SK-N-SH (cell line): ENCODE results near the gene SYAP1. TPM values are rescaled to one million over a fixed set of nuclear protein-coding genes. Genes with fewer than 3 reads are reported as not detected.

ENCODE experiments used
- CTCF ChIA-PET: fragments of 300-600, 350-600 bp; formaldehyde crosslinking; extraction: SDS; loops from one replicate; lab custom pipeline; 2021; lab: Yijun Ruan, JAX
- POLR2A ChIA-PET: fragments of 350-600 bp; sonication (Branson Sonifier 250); formaldehyde crosslinking; extraction: SDS; loops from one replicate; lab custom pipeline; 2020; ENCODE audit warnings: antibody characterized with exemption, inconsistent platforms; lab: Yijun Ruan, JAX
- DNase-seq: peaks from one replicate; pipeline ENCODE4 v3.0.0; 2012
- H2AFZ ChIP-seq: fragments of 200-600 bp; sonication (generic); 2 replicates; pipeline ENCODE4 v1.8.1; 2016; ENCODE audit warnings: antibody characterized with exemption, mild to moderate bottlenecking, low read depth
- H3F3A ChIP-seq: fragments of 200-600 bp; sonication (generic); replicated peaks from 2 replicates; pipeline ENCODE3; 2016; ENCODE audit warnings: antibody characterized with exemption, mild to moderate bottlenecking; ENCODE audit not compliant: insufficient read depth
- H3K27ac ChIP-seq, 2 experiments: fragments of 200-500 bp in 1 of 2; fragments of 200-600 bp in 1 of 2; sonication (Bioruptor generic) in 1 of 2; sonication (generic), shearing (Covaris generic) in 1 of 2; 2 replicates each; pipeline versions ENCODE4 v1.5.1 to v1.6.1; 2014 to 2016; ENCODE audit warnings: low read depth in 2 of 2, inconsistent platforms in 1 of 2, low read length in 1 of 2, mild to moderate bottlenecking in 1 of 2, mixed read lengths in 1 of 2
- H3K27me3 ChIP-seq: fragments of 200-600 bp; sonication (generic), shearing (Covaris generic); 2 replicates; pipeline ENCODE4 v1.6.1; 2016; ENCODE audit warnings: mixed run types; ENCODE audit not compliant: insufficient read depth
- H3K36me3 ChIP-seq, 2 experiments: fragments of 200-500 bp in 1 of 2; fragments of 200-600 bp in 1 of 2; sonication (Bioruptor generic) in 1 of 2; sonication (generic) in 1 of 2; replicated peaks in 1 of 2; 2 replicates each; pipeline versions ENCODE3 to v1.5.1; 2014 to 2016; ENCODE audit warnings: low read length in 1 of 2, mild to moderate bottlenecking in 1 of 2; ENCODE audit not compliant: insufficient read depth in 2 of 2, control insufficient read depth in 1 of 2
- H3K4me1 ChIP-seq, 2 experiments: fragments of 200-500 bp in 1 of 2; fragments of 200-600 bp in 1 of 2; sonication (Bioruptor generic) in 1 of 2; sonication (generic), shearing (Covaris generic) in 1 of 2; 2 replicates each; pipeline versions ENCODE4 v1.5.1 to v1.6.1; 2014 to 2016; ENCODE audit warnings: low read depth in 1 of 2, low read length in 1 of 2, mixed run types in 1 of 2; ENCODE audit not compliant: insufficient read depth in 2 of 2, control insufficient read depth in 1 of 2
- H3K4me2 ChIP-seq: fragments of 200-600 bp; sonication (generic), shearing (Covaris generic); 2 replicates; pipeline ENCODE4 v1.6.1; 2017; ENCODE audit warnings: mixed run types
- H3K4me3 ChIP-seq, 2 experiments: fragments of 200-500 bp in 1 of 2; fragments of 200-600 bp in 1 of 2; sonication (Bioruptor generic) in 1 of 2; sonication (generic), shearing (Covaris generic) in 1 of 2; 2 replicates each; pipeline versions ENCODE4 v1.5.1 to v1.8.1; 2014 to 2016; ENCODE audit warnings: low read depth in 2 of 2, inconsistent platforms in 1 of 2, low read length in 1 of 2, mild to moderate bottlenecking in 1 of 2, mixed read lengths in 1 of 2, moderate library complexity in 1 of 2
- H3K79me2 ChIP-seq: fragments of 200-600 bp; sonication (generic); 2 replicates; pipeline ENCODE4 v1.8.1; 2017; ENCODE audit warnings: mild to moderate bottlenecking; ENCODE audit not compliant: insufficient read depth
- H3K9ac ChIP-seq: fragments of 200-600 bp; sonication (generic); 2 replicates; pipeline ENCODE4 v1.6.1; 2017; ENCODE audit warnings: mixed run types
- H3K9me2 ChIP-seq: fragments of 200-600 bp; sonication (generic); 2 replicates; pipeline ENCODE4 v1.6.1; 2017; ENCODE audit warnings: mixed run types
- H3K9me3 ChIP-seq: fragments of 200-600 bp; sonication (generic); 2 replicates; pipeline ENCODE4 v1.6.1; 2017; ENCODE audit warnings: mixed run types, mild to moderate bottlenecking, moderate library complexity
- H4K20me1 ChIP-seq: fragments of 200-600 bp; sonication (generic); 2 replicates; pipeline ENCODE4 v1.6.1; 2017; ENCODE audit warnings: mild to moderate bottlenecking, mixed run types; ENCODE audit not compliant: insufficient read depth
- CHD2 ChIP-seq: fragments of 150-350 bp; IDR thresholded peaks from 2 replicates; pipeline ENCODE4 v1.6.1; 2018; ENCODE audit warnings: low read length; ENCODE audit not compliant: partially characterized antibody
- ELF1 ChIP-seq: IDR thresholded peaks from 2 replicates; pipeline ENCODE4 v1.4.0; 2012
- EP300 ChIP-seq, 2 experiments: IDR thresholded peaks; 2 replicates each; pipeline versions ENCODE4 v1.4.0 to v1.6.1; 2012; ENCODE audit warnings: borderline replicate concordance in 1 of 2, low read depth in 1 of 2, low read length in 1 of 2
- EZH2phosphoT487 ChIP-seq: fragments of 200-600 bp; sonication (generic); IDR thresholded peaks from 2 replicates; pipeline ENCODE4 v1.6.1; 2017; ENCODE audit warnings: low read depth, mixed run types, mild to moderate bottlenecking, antibody characterized with exemption, moderate library complexity, borderline replicate concordance
- FOSL2 ChIP-seq: IDR thresholded peaks from 2 replicates; pipeline ENCODE4 v1.4.0; 2012; ENCODE audit warnings: low read depth, mild to moderate bottlenecking, moderate library complexity, borderline replicate concordance
- FOXJ3 ChIP-seq: sonication (generic); formaldehyde crosslinking; IDR thresholded peaks from 2 replicates; pipeline ENCODE4 v1.5.1; 2020; ENCODE audit warnings: mild to moderate bottlenecking, missing genetic modification reagents
- FOXM1 ChIP-seq: IDR thresholded peaks from 2 replicates; pipeline ENCODE4 v1.4.0; 2012; ENCODE audit warnings: low read depth, mild to moderate bottlenecking
- GABPA ChIP-seq: IDR thresholded peaks from 2 replicates; pipeline ENCODE4 v1.4.0; 2012; ENCODE audit warnings: low read depth, mild to moderate bottlenecking
- JUND ChIP-seq: IDR thresholded peaks from 2 replicates; pipeline ENCODE4 v1.4.0; 2012
- MEF2A ChIP-seq: IDR thresholded peaks from 2 replicates; pipeline ENCODE4 v1.4.0; 2012; ENCODE audit warnings: low read depth, borderline replicate concordance
- MXI1 ChIP-seq: IDR thresholded peaks from 2 replicates; pipeline ENCODE4 v1.6.1; 2012; ENCODE audit warnings: mild to moderate bottlenecking, low read depth, low read length, improper control_type of control experiment
- NFIC ChIP-seq: IDR thresholded peaks from 2 replicates; pipeline ENCODE4 v1.4.0; 2012; ENCODE audit warnings: borderline replicate concordance
- NRF1 ChIP-seq: IDR thresholded peaks from 2 replicates; pipeline ENCODE4 v1.6.1; 2012; ENCODE audit warnings: low read depth, mild to moderate bottlenecking, low read length
- POLR2AphosphoS5 ChIP-seq: IDR thresholded peaks from 2 replicates; pipeline ENCODE4 v1.6.1; 2012; ENCODE audit warnings: low read depth, low read length
- RAD21 ChIP-seq: IDR thresholded peaks from 2 replicates; pipeline ENCODE4 v1.6.1; 2012; ENCODE audit warnings: mild to moderate bottlenecking, low read length
- REST ChIP-seq: IDR thresholded peaks from 2 replicates; pipeline ENCODE4 v1.6.1; 2012; ENCODE audit warnings: mild to moderate bottlenecking, low read depth, low read length, moderate library complexity
- RFX5 ChIP-seq: IDR thresholded peaks from 2 replicates; pipeline ENCODE4 v1.6.1; 2012; ENCODE audit warnings: mild to moderate bottlenecking, improper control_type of control experiment, low read length
- RXRA ChIP-seq: IDR thresholded peaks from 2 replicates; pipeline ENCODE4 v1.4.0; 2012; ENCODE audit warnings: low read depth, mild to moderate bottlenecking, borderline replicate concordance
- SIN3A ChIP-seq: IDR thresholded peaks from 2 replicates; pipeline ENCODE4 v1.6.1; 2012; ENCODE audit warnings: low read depth, mild to moderate bottlenecking, low read length, moderate library complexity, borderline replicate concordance
- SMC3 ChIP-seq: IDR thresholded peaks from 2 replicates; pipeline ENCODE4 v1.6.1; 2012; ENCODE audit warnings: low read depth, low read length, improper control_type of control experiment
- TAF1 ChIP-seq: IDR thresholded peaks from 2 replicates; pipeline ENCODE4 v1.6.1; 2012; ENCODE audit warnings: low read depth, mild to moderate bottlenecking, low read length, moderate library complexity, borderline replicate concordance
- TCF12 ChIP-seq: IDR thresholded peaks from 2 replicates; pipeline ENCODE4 v1.4.0; 2012
- TEAD4 ChIP-seq: IDR thresholded peaks from 2 replicates; pipeline ENCODE4 v1.4.0; 2012; ENCODE audit warnings: mild to moderate bottlenecking, borderline replicate concordance; ENCODE audit not compliant: insufficient read depth
- YY1 ChIP-seq: IDR thresholded peaks from 2 replicates; pipeline ENCODE4 v1.4.0; 2012; ENCODE audit warnings: low read depth, mild to moderate bottlenecking
- WGBS: methylation state at CpG from one replicate; pipeline ENCODE4 v1.1.6; 2017; ENCODE audit warnings: low lambda C conversion rate; 5-methylcytosine and 5-hydroxymethylcytosine counted together
- polyA plus RNA-seq, 3 experiments: library from polyadenylated mRNA; depleted of rRNA; stranded (reverse); fragments of >200 nt; gene quantifications; 2 replicates each; pipeline ENCODE4 v1.2.3, GENCODE V29; 2012
- TF ChIP-seq, protein P1 (sequence below): IDR thresholded peaks from 2 replicates; pipeline ENCODE4 v1.4.0; 2012; ENCODE audit warnings: low read depth
- TF ChIP-seq, protein P2 (sequence below): IDR thresholded peaks from 2 replicates; pipeline ENCODE4 v1.4.0; 2012; ENCODE audit warnings: low read depth, borderline replicate concordance
- TF ChIP-seq, protein P3 (sequence below): fragments of 200-600 bp; sonication (generic); IDR thresholded peaks from 2 replicates; pipeline ENCODE4 v1.6.1; 2017; ENCODE audit warnings: antibody characterized with exemption, mild to moderate bottlenecking, moderate library complexity
- TF ChIP-seq, protein P4 (sequence below): fragments of 150-350 bp; IDR thresholded peaks from 2 replicates; pipeline ENCODE4 v1.6.1; 2016; ENCODE audit warnings: mild to moderate bottlenecking, low read depth, low read length

Gene SYAP1
- polyA plus RNA-seq, 1 of the 3 experiments (the other 2 are of a cell fraction), result 11.9 TPM

DNA sequence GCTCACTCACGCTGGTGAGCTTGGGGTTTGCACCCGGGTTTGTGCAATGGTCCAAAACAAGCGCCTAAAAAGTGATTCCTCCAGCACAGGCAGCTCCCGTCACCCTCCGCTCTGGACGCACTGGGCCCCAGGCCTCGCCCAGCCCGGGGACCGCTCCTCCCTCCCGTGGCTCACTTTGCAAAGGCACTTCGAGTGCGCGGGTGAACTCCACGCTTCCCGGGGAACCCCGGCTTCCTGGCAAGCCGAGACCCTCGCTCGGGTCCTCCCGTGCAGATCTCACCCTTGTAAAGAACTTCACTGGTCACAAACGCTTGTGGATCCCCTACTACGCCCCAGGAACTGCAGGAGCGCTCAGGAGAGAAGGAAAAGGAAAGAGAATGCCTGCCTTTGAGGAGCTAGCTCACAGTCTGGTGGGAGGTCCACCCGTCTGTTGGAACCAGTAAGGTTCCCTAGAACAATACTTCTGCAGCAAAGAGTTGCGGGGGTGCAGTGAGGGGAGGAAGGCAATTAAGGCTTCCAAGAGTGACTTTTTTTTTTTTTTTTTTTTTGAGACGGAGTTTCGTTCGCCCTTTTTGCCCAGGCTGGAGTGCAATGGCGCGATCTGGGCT is 6.8 kb upstream of the SYAP1 start, which contains the start of gene CTPS2:
TSS of gene CTPS2 (minus strand) at position 122 of the 608 bp plus-strand sequence. CDS start 9,767 bp downstream, outside the sequence.
- H3K27me3 ChIP-seq, result no peaks in the 10 kb centered on the region
- WGBS, result 15% methylated on average over 16 of the region's 30 CpGs
- H3K9me3 ChIP-seq, result no peaks in the 10 kb centered on the region
- H3K79me2 ChIP-seq, result peaks cover 21% of the 10 kb centered on the region
- H3K4me1 ChIP-seq, result no peaks in the 10 kb centered on the region; a peak in 1 of 4 replicates
- ChIA-PET POLR2A (interaction anchor here (0.5 to 1.3 kb wide), 2 partner anchors 858 to 1764 kb away, joined by 3 to 5 read pairs; partner anchors contain the start of gene AP1S2), CTCF (interaction anchor here (3.4 kb wide), 1 partner anchor 17 kb away, joined by 18 read pairs; no protein-coding TSS in a partner anchor)
- no peaks in the 10 kb centered on the region for H4K20me1 ChIP-seq
- no peaks in the 10 kb centered on the region for H3K9me2 ChIP-seq
- H2AFZ ChIP-seq, result peak within 1 kb of the TSS; percentile 91
- DNase-seq, result peak; percentile 82
- peak within 1 kb of the TSS; percentile 88 for H3K4me2 ChIP-seq
- H3K4me3 ChIP-seq, result peak within 1 kb of the TSS; percentile 62 to 66
- H3K36me3 ChIP-seq, result no peaks in the 10 kb centered on the region
- peak within 1 kb of the TSS; percentile 31 to 72 for H3K27ac ChIP-seq
- H3K9ac ChIP-seq, result peak within 1 kb of the TSS; percentile 86
- H3F3A ChIP-seq, result peaks cover 9% of the 10 kb centered on the region
- no peak for TF ChIP-seq EZH2phosphoT487
- TF ChIP-seq TAF1, result peak; percentile 72
- TF ChIP-seq, protein P1, sequence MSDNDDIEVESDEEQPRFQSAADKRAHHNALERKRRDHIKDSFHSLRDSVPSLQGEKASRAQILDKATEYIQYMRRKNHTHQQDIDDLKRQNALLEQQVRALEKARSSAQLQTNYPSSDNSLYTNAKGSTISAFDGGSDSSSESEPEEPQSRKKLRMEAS, result peak; percentile 82
- no peak for TF ChIP-seq FOXM1
- TF ChIP-seq, protein P2, sequence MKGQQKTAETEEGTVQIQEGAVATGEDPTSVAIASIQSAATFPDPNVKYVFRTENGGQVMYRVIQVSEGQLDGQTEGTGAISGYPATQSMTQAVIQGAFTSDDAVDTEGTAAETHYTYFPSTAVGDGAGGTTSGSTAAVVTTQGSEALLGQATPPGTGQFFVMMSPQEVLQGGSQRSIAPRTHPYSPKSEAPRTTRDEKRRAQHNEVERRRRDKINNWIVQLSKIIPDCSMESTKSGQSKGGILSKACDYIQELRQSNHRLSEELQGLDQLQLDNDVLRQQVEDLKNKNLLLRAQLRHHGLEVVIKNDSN, result no peak
- no peak; the same call in 1 of the 2 replicates for TF ChIP-seq MXI1
- TF ChIP-seq POLR2AphosphoS5, result peak; percentile 92
- TF ChIP-seq NRF1, result no peak
- TF ChIP-seq, protein P3, sequence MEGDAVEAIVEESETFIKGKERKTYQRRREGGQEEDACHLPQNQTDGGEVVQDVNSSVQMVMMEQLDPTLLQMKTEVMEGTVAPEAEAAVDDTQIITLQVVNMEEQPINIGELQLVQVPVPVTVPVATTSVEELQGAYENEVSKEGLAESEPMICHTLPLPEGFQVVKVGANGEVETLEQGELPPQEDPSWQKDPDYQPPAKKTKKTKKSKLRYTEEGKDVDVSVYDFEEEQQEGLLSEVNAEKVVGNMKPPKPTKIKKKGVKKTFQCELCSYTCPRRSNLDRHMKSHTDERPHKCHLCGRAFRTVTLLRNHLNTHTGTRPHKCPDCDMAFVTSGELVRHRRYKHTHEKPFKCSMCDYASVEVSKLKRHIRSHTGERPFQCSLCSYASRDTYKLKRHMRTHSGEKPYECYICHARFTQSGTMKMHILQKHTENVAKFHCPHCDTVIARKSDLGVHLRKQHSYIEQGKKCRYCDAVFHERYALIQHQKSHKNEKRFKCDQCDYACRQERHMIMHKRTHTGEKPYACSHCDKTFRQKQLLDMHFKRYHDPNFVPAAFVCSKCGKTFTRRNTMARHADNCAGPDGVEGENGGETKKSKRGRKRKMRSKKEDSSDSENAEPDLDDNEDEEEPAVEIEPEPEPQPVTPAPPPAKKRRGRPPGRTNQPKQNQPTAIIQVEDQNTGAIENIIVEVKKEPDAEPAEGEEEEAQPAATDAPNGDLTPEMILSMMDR, result no peak
- TF ChIP-seq TEAD4, result no peak
- no peak for TF ChIP-seq TCF12
- 0 out of 2 replicates have a peak, but pooled peaks have one; percentile 43 for TF ChIP-seq FOXJ3 (CRISPR knock-in tag)
- TF ChIP-seq GABPA, result no peak
- TF ChIP-seq YY1, result no peak; the same call in 1 of the 2 replicates
- TF ChIP-seq ELF1, result no peak
- TF ChIP-seq SMC3, result no peak
- no peak for TF ChIP-seq RXRA
- TF ChIP-seq RAD21, result no peak
- no peak for TF ChIP-seq RFX5
- TF ChIP-seq CHD2, result peak; percentile 34
- TF ChIP-seq NFIC, result no peak
- no peak for TF ChIP-seq FOSL2
- no peak for TF ChIP-seq REST
- TF ChIP-seq, protein P4, sequence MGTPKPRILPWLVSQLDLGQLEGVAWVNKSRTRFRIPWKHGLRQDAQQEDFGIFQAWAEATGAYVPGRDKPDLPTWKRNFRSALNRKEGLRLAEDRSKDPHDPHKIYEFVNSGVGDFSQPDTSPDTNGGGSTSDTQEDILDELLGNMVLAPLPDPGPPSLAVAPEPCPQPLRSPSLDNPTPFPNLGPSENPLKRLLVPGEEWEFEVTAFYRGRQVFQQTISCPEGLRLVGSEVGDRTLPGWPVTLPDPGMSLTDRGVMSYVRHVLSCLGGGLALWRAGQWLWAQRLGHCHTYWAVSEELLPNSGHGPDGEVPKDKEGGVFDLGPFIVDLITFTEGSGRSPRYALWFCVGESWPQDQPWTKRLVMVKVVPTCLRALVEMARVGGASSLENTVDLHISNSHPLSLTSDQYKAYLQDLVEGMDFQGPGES, result no peak
- TF ChIP-seq EP300 (IDR thresholded peaks at IDR 0.05; ENCODE audit: borderline replicate concordance in 1 of 2, low read depth in 1 of 2, low read length in 1 of 2), result no peak
- peak; percentile 26; the same call in 1 of the 2 replicates for TF ChIP-seq SIN3A
- no peak for TF ChIP-seq JUND
- no peak for TF ChIP-seq MEF2A
